Psoas muscle (tissue), 8 donors: ENCODE data around the gene CDH11. TPM values are rescaled to one million over a fixed set of nuclear protein-coding genes. Genes with fewer than 3 reads are reported as not detected.
A peak's percentile ranks its signal among the peaks of the same experiment; 100 is the strongest.

ENCODE experiments used
- ATAC-seq, 4 donors: fragments of 200-7000 bp; cut with Tn5 transposase; one replicate each; pipeline ENCODE4 v1.9.1; 2020; ENCODE audit warnings: moderate library complexity in 3 of 4, mild to moderate bottlenecking in 2 of 4
- DNase-seq, 2 donors: peaks; one replicate each; pipeline ENCODE4 v3.0.0-alpha.2; 2020
- H3K27ac ChIP-seq: fragments of 200-600 bp; one replicate; pipeline ENCODE4 v1.8.0; 2022
- H3K27me3 ChIP-seq, 3 donors: fragments of 200-600 bp in 1 of 3; one replicate each; pipeline versions ENCODE4 v1.6.1 to v1.8.0; 2013 to 2022; ENCODE audit warnings: low read length in 2 of 3, mild to moderate bottlenecking in 2 of 3, moderate library complexity in 1 of 3; ENCODE audit not compliant: insufficient read depth in 3 of 3
- H3K36me3 ChIP-seq, 2 donors: fragments of 200-600 bp in 1 of 2; one replicate each; pipeline versions ENCODE4 v1.6.1 to v1.8.0; 2013 to 2022; ENCODE audit warnings: low read depth in 1 of 2, mild to moderate bottlenecking in 1 of 2, moderate library complexity in 1 of 2; ENCODE audit not compliant: insufficient read depth in 1 of 2
- H3K4me1 ChIP-seq: fragments of 200-600 bp; one replicate; pipeline ENCODE4 v1.8.0; 2022
- H3K4me3 ChIP-seq: fragments of 200-600 bp; one replicate; pipeline ENCODE4 v1.8.0; 2022; ENCODE audit warnings: mild to moderate bottlenecking
- H3K9me3 ChIP-seq: fragments of 200-600 bp; one replicate; pipeline ENCODE4 v1.8.0; 2022
- CTCF ChIP-seq: fragments of 200-600 bp; IDR thresholded peaks from one replicate; pipeline ENCODE4 v1.8.0; 2022; ENCODE audit warnings: antibody characterized with exemption
- WGBS, 3 donors: extraction: QIAGEN DNeasy Blood & Tissue Kit; methylation state at CpG; one replicate each; pipeline versions ENCODE4 v1.1.6 to v1.1.7; 2013; 5-methylcytosine and 5-hydroxymethylcytosine counted together
- intact Hi-C, 2 donors: fragments of 100-400 bp; cut with DNase I; formaldehyde crosslinking; loops; one replicate each; pipeline versions ENCODE4 v1.11.0 to v1.14.2; 2022
- polyA plus RNA-seq, 3 donors: library from polyadenylated mRNA; stranded (reverse); fragments of 200-250 nt; gene quantifications; one replicate each; pipeline ENCODE4 v1.2.3, GENCODE V29; 2013
- total RNA-seq, 4 donors: library from RNA; stranded (reverse); fragmentation: NEBNext Ultra II Directional in 2 of 4; extraction: Animal tissue kit (Norgen Biotek cat#: 25700) in 2 of 4; gene quantifications; one replicate each; pipeline versions ENCODE4 v1.2.1 to v1.2.4, GENCODE V29; 2021 to 2023
- donor health status: healthy with polysubstance abuse.
- donor health status: DM: no; HTN: no; CAD: no; lungs with moderate emphysema.
- donor health status: Bipolar disorder and iron deficiency.
- donor health status: healthy.
- donor health status: DM: yes; HTN: yes; CAD: no.
- donor health status: DM: no; HTN: no; CAD: no.
- donor health status: DM: no; HTN: no; CAD: no.
- donor health status: DM: yes; HTN: yes; CAD: no.

The CDH11 gene
- total and polyA plus RNA-seq, 7 donors = 0.33 to 16.8 (median 3.2) TPM

GRCh38 chr16:65142276-65142675 lies 20.4 kb upstream of the CDH11 start:
- DNase-seq (no peak), ATAC-seq (no peak)
- Histone ChIP-seq H3K4me1 (no peaks in the 10 kb centered on the region), H3K36me3 (no peaks in the 10 kb centered on the region), H3K9me3 (no peaks in the 10 kb centered on the region), H3K27me3 (no peaks in the 10 kb centered on the region), H3K27ac (no peak overlapping the region), H3K4me3 (no peak overlapping the region)
- no peak for TF ChIP-seq CTCF
- intact Hi-C loops = no loop called here
- WGBS, 3 donors = 88 to 94% (median 94%) methylated on average over 3 of the region's 3 CpGs

- Histone ChIP-seq H3K27ac (no peak overlapping the region), H3K36me3 (no peaks in the 10 kb centered on the region), H3K4me3 (no peak overlapping the region), H3K9me3 (no peaks in the 10 kb centered on the region), H3K27me3 (no peaks in the 10 kb centered on the region), H3K4me1 (no peaks in the 10 kb centered on the region)
- ATAC-seq (no peak), DNase-seq (no peak)
- TF ChIP-seq CTCF = no peak
- 9 to 36% (median 23%) methylated on average over 2 of the region's 2 CpGs for WGBS, 3 donors
- intact Hi-C loops = no loop called here
These were observed 14.8 kb upstream of the CDH11 start for GRCh38 chr16:65136681-65137080.

GRCh38 chr16:65126845-65127624 lies 5.2 kb upstream of the CDH11 start:
- Histone ChIP-seq H3K9me3 (no peaks in the 10 kb centered on the region), H3K4me3 (no peak overlapping the region), H3K36me3 (no peaks in the 10 kb centered on the region), H3K4me1 (peaks cover 7% of the 10 kb centered on the region), H3K27ac (no peak overlapping the region), H3K27me3 (peaks cover 3 to 21% (median 5%) of the 10 kb centered on the region in 3 donors)
- intact Hi-C loops = no loop called here
- ATAC-seq = peak in 1 of 4 donors; percentile 4
- no peak for DNase-seq
- WGBS, 3 donors = 93 to 96% (median 96%) methylated on average over 6 of the region's 6 CpGs
- peak; percentile 37 for TF ChIP-seq CTCF

GRCh38 chr16:65125871-65126270 lies 4.0 kb upstream of the CDH11 start:
- no peak for ATAC-seq
- H3K4me3 ChIP-seq = no peak overlapping the region
- no peaks in the 10 kb centered on the region for H3K36me3 ChIP-seq
- H3K9me3 ChIP-seq = no peaks in the 10 kb centered on the region
- no peak for DNase-seq
- H3K27me3 ChIP-seq = peaks cover 3 to 32% (median 9%) of the 10 kb centered on the region in 3 donors
- no peak for TF ChIP-seq CTCF
- intact Hi-C loops = no loop called here
- no peak overlapping the region for H3K27ac ChIP-seq
- WGBS, 3 donors = 76 to 85% (median 78%) methylated on average over 5 of the region's 5 CpGs
- peaks cover 13% of the 10 kb centered on the region for H3K4me1 ChIP-seq

GRCh38 chr16:65125322-65125721 lies 3.5 kb upstream of the CDH11 start:
- Histone ChIP-seq H3K4me1 (peaks cover 15% of the 10 kb centered on the region), H3K27ac (no peak overlapping the region), H3K4me3 (no peak overlapping the region), H3K27me3 (peaks cover 3 to 38% (median 9%) of the 10 kb centered on the region in 3 donors), H3K36me3 (no peaks in the 10 kb centered on the region), H3K9me3 (no peaks in the 10 kb centered on the region)
- TF ChIP-seq CTCF = no peak
- ATAC-seq (no peak), DNase-seq (no peak)
- WGBS, 3 donors = 65 to 82% (median 76%) methylated on average over 2 of the region's 2 CpGs
- intact Hi-C loops = no loop called here
